HCT116 (cell line): ENCODE measurements around the gene CDH4. TPM values are rescaled to one million over a fixed set of nuclear protein-coding genes. Genes with fewer than 3 reads are reported as not detected.

ENCODE experiments used
- ATAC-seq: fragments of 200-7000 bp; cut with Tn5 transposase; 2 replicates; pipeline ENCODE4 v1.9.1; 2020; ENCODE audit warnings: mild to moderate bottlenecking, moderate library complexity
- BruUV-seq: library from RNA; stranded (reverse); fragments of 400-500 nt; replicated peaks from 2 replicates; lab custom pipeline; 2021; lab: Mats Ljungman, UMichigan
- CTCF ChIA-PET: fragments of 300-600 bp; sonication (Branson Sonifier 250); formaldehyde crosslinking; loops from one replicate; lab custom pipeline; 2021; ENCODE audit warnings: antibody characterized with exemption; lab: Charles Lee
- POLR2A ChIA-PET: fragments of 300-600, 350-600 bp; sonication (Branson Sonifier 250); formaldehyde crosslinking; loops from one replicate; lab custom pipeline; 2021; ENCODE audit warnings: antibody characterized with exemption; lab: Charles Lee
- RAD21 ChIA-PET, 2 experiments: fragments of 300-600 bp; sonication (Branson Sonifier 250); formaldehyde crosslinking; loops; one replicate each; lab custom pipeline; 2023; ENCODE audit warnings: low total read pairs in 2 of 2; ENCODE audit not compliant: uncharacterized antibody in 2 of 2, unreplicated experiment in 2 of 2, low non-redundant PET in 1 of 2; lab: Charles Lee
- DNase-seq: peaks from one replicate; pipeline ENCODE4 v3.0.0-alpha.2; 2010; ENCODE audit warnings: low read depth, low spot score
- H2AFZ ChIP-seq: fragments of 200-600 bp; shearing (Covaris generic), sonication (generic); 2 replicates; pipeline ENCODE4 v1.6.1; 2017; ENCODE audit warnings: low read depth, mixed run types, mixed read lengths, antibody characterized with exemption, low read length; ENCODE audit not compliant: poor library complexity, severe bottlenecking
- H3K27ac ChIP-seq: 2 replicates; pipeline ENCODE4 v1.5.1; 2012; ENCODE audit warnings: low read depth, low read length
- H3K27me3 ChIP-seq: fragments of 200-600 bp; sonication (generic); 2 replicates; pipeline ENCODE4 v1.6.1; 2016; ENCODE audit warnings: mixed run types, low read length, mixed read lengths; ENCODE audit not compliant: insufficient read depth
- H3K36me3 ChIP-seq, 2 experiments: fragments of 200-500 bp in 1 of 2; fragments of 200-600 bp in 1 of 2; sonication (Bioruptor generic) in 1 of 2; sonication (generic) in 1 of 2; 2 replicates each; pipeline versions ENCODE4 v1.5.1 to v1.6.1; 2014 to 2016; ENCODE audit warnings: low read length in 2 of 2, inconsistent platforms in 1 of 2, mixed read lengths in 1 of 2, mixed run types in 1 of 2; ENCODE audit not compliant: insufficient read depth in 2 of 2, control insufficient read depth in 1 of 2
- H3K4me1 ChIP-seq, 2 experiments: fragments of 200-600 bp in 1 of 2; sonication (generic) in 1 of 2; 2 replicates each; pipeline versions ENCODE4 v1.5.1 to v1.6.1; 2012 to 2017; ENCODE audit warnings: low read length in 2 of 2, inconsistent platforms in 1 of 2, mild to moderate bottlenecking in 1 of 2, mixed read lengths in 1 of 2, mixed run types in 1 of 2, moderate library complexity in 1 of 2; ENCODE audit not compliant: insufficient read depth in 2 of 2, control insufficient read depth in 1 of 2
- H3K4me2 ChIP-seq: fragments of 200-600 bp; sonication (generic); 2 replicates; pipeline ENCODE4 v1.6.1; 2017; ENCODE audit warnings: mixed run types, low read length, mixed read lengths
- H3K4me3 ChIP-seq, 2 experiments: fragments of 200-600 bp in 1 of 2; sonication (generic) in 1 of 2; replicated peaks in 1 of 2; 2 replicates each; pipeline ENCODE4 v1.5.1; 2011 to 2016; ENCODE audit warnings: low read length in 2 of 2, control low read depth in 1 of 2, low read depth in 1 of 2, mild to moderate bottlenecking in 1 of 2, mixed read lengths in 1 of 2, mixed run types in 1 of 2
- H3K79me2 ChIP-seq: fragments of 200-600 bp; sonication (generic); 2 replicates; pipeline ENCODE4 v1.6.1; 2017; ENCODE audit warnings: mild to moderate bottlenecking, mixed run types, low read length, moderate library complexity, mixed read lengths; ENCODE audit not compliant: insufficient read depth
- H3K9ac ChIP-seq: fragments of 200-600 bp; sonication (generic); 2 replicates; pipeline ENCODE4 v1.6.1; 2016; ENCODE audit warnings: low read length, mixed read lengths
- H3K9me2 ChIP-seq: fragments of 200-600 bp; sonication (generic), shearing (Covaris generic); 2 replicates; pipeline ENCODE4 v1.6.1; 2017; ENCODE audit warnings: mixed run types, mild to moderate bottlenecking, moderate library complexity; ENCODE audit not compliant: insufficient read depth
- H3K9me3 ChIP-seq, 2 experiments: fragments of 200-500 bp in 1 of 2; fragments of 200-600 bp in 1 of 2; sonication (Bioruptor generic) in 1 of 2; sonication (generic) in 1 of 2; 2 replicates each; pipeline ENCODE4 v1.6.1; 2014 to 2017; ENCODE audit warnings: low read length in 2 of 2, mixed read lengths in 2 of 2, inconsistent platforms in 1 of 2, low read depth in 1 of 2, mild to moderate bottlenecking in 1 of 2, mixed run types in 1 of 2, moderate library complexity in 1 of 2; ENCODE audit not compliant: control insufficient read depth in 1 of 2, insufficient read depth in 1 of 2
- H4K20me1 ChIP-seq: fragments of 200-600 bp; sonication (generic), shearing (Covaris generic); 2 replicates; pipeline ENCODE4 v1.6.1; 2017; ENCODE audit warnings: mixed run types, mild to moderate bottlenecking, moderate library complexity; ENCODE audit not compliant: insufficient read depth
- ATF3 ChIP-seq: IDR thresholded peaks from 2 replicates; pipeline ENCODE4 v1.6.1; 2012
- CBX3 ChIP-seq: IDR thresholded peaks from 2 replicates; pipeline ENCODE4 v1.6.1; 2012; ENCODE audit warnings: low read depth
- EGR1 ChIP-seq: IDR thresholded peaks from 2 replicates; pipeline ENCODE4 v1.6.1; 2012; ENCODE audit warnings: low read depth
- FOSL1 ChIP-seq: IDR thresholded peaks from 2 replicates; pipeline ENCODE4 v1.6.1; 2012; ENCODE audit warnings: low read depth
- RAD21 ChIP-seq: IDR thresholded peaks from 2 replicates; pipeline ENCODE4 v1.6.1; 2012; ENCODE audit warnings: low read depth, mild to moderate bottlenecking
- TCF7L2 ChIP-seq: IDR thresholded peaks from 2 replicates; pipeline ENCODE4 v1.7.0; 2011; ENCODE audit warnings: borderline replicate concordance, inconsistent platforms; ENCODE audit not compliant: insufficient read depth, insufficient read length; ENCODE audit errors: extremely low read depth
- intact Hi-C: fragments of 100-400 bp; cut with micrococcal nuclease; formaldehyde crosslinking; loops from 2 replicates; pipeline ENCODE4 v1.10.0; 2022
- total RNA-seq: library from RNA; stranded (reverse); gene quantifications from one replicate; pipeline ENCODE4 v1.2.1, GENCODE V29; 2021; ENCODE audit not compliant: unreplicated experiment

Gene CDH4
- total RNA-seq, 1 experiment from 2014 or later, result not detected

GRCh38 chr20:61621852-61622251 lies 369.8 kb downstream of the CDH4 start (continued):
- TF ChIP-seq RAD21, result no peak
- no peak for TF ChIP-seq ATF3
- TF ChIP-seq CBX3, result no peak

- Histone ChIP-seq H3K9ac (no peak overlapping the region), H3K27ac (no peak overlapping the region), H3K9me3 (no peaks in the 10 kb centered on the region), H3K4me1 (no peaks in the 10 kb centered on the region), H2AFZ (no peak overlapping the region), H3K36me3 (no peaks in the 10 kb centered on the region), H3K9me2 (no peaks in the 10 kb centered on the region), H3K27me3 (peaks cover 34% of the 10 kb centered on the region), H3K4me3 (no peak overlapping the region), H4K20me1 (no peaks in the 10 kb centered on the region), H3K79me2 (no peaks in the 10 kb centered on the region), H3K4me2 (no peak overlapping the region)
- ATAC-seq (no peak), DNase-seq (no peak)
- intact Hi-C loops, result no loop called here
- POLR2A ChIA-PET, result no interaction called here
- CTCF ChIA-PET, result no interaction called here
- BruUV-seq, result no TSS peak
- RAD21 ChIA-PET, result no interaction called here
- TF ChIP-seq FOSL1, result no peak
These were observed 371.4 kb downstream of the CDH4 start for GRCh38 chr20:61623451-61623850.

- ChIA-PET RAD21 (no interaction called here), POLR2A (no interaction called here), CTCF (no interaction called here)
- Histone ChIP-seq H3K36me3 (no peaks in the 10 kb centered on the region), H3K9me3 (no peaks in the 10 kb centered on the region), H3K27me3 (peaks cover 48% of the 10 kb centered on the region), H3K9ac (no peak overlapping the region), H3K4me3 (no peak overlapping the region), H4K20me1 (no peaks in the 10 kb centered on the region)
- intact Hi-C loops, result no loop called here
- no peak for ATAC-seq
- BruUV-seq, result no TSS peak
- TF ChIP-seq TCF7L2 (no peak), CBX3 (no peak), EGR1 (no peak)
- TF ChIP-seq, all 23 proteins: peak for 0
- Histone ChIP-seq H3K27ac (no peak overlapping the region), H3K79me2 (no peaks in the 10 kb centered on the region), H3K4me1 (no peaks in the 10 kb centered on the region), H3K9me2 (no peaks in the 10 kb centered on the region), H3K4me2 (no peak overlapping the region), H2AFZ (no peak overlapping the region)
- no peak for DNase-seq
These were observed 373.2 kb downstream of the CDH4 start for GRCh38 chr20:61625246-61625645.
